Colon (tissue), 2 donors: ENCODE measurements around the gene MYO15A.

Experiments
- FAIRE-seq: peaks from 2 replicates; lab custom pipeline; 2012; peaks lifted over from hg19 to GRCh38; lab: Jason Lieb, UNC
- donor health status: control.
- donor health status: control.

The MYO15A gene

DNA sequence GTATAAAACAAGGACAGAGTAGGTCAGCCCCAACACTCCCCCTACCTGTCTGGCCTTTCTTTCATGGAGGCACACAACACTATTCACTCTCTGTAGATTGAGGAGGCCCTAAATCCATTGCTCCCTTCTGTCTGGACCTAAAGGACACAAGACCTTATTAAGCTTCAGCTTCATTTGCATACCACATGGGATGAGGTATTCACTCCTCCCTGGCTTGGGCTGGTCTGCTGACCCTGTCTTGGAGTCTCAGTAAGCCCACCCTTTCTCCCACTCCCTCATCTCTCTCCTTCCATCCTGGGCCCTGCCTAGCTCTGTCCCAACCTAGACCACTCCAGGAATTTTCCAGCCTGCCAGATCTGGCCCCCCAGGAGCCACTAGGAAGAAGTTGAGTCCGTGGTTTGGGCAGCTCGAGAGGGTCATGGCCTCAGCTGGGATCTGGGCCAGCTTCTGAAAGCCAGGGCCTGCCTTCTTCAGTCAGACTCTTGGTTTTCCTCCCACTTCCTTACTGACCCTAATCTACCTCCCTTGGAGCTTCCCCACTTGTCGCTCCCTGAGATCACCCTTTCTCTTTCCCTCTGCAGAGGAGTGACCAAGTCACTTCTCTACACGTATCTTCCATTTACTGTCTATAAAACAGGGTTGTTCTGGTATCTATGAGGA is 110.3 kb downstream of the MYO15A start:
- no peak for FAIRE-seq

DNA sequence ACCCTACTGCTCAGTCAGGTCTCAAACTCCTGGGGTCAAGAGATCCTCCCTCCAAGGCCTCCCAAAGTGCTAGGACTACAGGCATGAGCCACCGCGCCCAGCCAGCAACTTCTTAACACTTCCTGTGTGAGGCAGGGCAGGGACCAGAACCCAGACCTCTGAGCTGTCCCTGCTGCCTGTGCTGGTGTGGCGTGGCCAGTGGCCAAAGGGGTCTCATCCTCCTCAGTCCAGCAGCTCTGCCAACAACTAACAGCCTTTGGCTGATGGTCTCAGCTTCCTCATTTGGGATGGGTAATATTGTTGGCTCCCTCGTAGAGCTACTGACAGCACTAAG is 115.5 kb downstream of the MYO15A start:
- FAIRE-seq, result no peak

DNA sequence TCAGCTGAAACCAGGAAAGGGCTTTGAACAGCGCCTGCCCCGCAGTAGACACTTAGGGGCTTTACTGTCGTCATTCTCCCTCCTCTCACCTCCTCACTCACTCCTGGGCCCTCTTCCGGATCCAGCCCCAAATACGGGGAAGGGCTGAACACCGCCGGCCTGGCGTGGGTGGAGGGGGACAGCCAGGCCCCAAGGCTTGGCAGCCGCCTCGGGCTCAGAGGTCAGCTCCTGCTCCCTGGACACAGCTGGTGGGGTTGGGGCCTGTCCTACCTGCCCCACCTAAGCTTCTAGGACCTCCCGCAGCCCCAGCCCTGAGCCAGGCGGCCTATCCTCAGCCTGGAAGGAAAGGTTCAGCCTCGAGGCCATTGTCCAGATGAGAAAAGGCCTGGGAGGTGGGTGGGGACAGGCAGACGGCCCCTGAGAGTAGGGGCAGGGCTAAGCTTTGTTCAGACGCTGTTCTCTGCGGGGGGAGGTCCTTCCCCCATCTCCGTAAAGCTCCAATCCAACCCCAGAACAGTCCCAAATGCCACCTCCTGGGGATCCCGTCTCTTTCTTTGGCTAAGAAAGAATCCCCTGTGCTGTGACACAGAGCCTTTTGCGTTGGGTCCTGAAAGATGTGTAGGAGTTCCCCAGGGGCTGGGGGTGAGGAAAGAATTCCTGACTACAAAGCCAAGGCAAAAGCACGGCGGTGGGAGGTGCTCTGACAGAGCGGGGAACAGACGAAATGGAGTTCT is 116.0 kb downstream of the MYO15A start:
- FAIRE-seq, result no peak

DNA sequence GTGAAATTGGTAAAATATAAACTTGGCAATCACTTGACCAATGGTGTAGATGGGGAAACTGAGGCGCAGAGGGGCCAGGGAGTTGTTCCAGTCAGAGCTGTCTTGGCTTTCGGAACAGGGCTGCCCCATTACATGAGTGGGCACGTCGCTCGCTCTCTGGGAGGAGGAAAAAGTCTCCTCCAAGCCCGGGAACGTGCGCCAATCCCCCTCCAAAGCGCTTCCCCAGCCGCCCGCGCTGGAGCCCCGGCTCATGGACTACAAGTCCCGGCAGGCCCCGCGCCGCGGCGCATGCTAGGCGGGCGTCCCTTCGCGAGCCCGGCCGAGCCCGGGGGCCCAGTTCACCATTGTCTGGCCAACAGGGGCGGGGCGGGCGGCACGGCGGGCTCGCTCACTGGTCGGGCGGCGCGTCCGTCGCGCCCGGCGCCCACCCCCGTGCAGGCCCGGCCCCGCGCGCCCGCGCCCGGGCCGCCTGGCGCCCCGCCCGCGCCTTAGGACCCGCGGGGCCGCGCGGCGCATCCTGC is 116.6 kb downstream of the MYO15A start, which contains the start of gene LLGL1:
TSS of gene LLGL1 (plus strand) at position 515 of the 521 bp plus-strand sequence. CDS start 48 bp downstream, outside the sequence.
- FAIRE-seq, result no peak

DNA sequence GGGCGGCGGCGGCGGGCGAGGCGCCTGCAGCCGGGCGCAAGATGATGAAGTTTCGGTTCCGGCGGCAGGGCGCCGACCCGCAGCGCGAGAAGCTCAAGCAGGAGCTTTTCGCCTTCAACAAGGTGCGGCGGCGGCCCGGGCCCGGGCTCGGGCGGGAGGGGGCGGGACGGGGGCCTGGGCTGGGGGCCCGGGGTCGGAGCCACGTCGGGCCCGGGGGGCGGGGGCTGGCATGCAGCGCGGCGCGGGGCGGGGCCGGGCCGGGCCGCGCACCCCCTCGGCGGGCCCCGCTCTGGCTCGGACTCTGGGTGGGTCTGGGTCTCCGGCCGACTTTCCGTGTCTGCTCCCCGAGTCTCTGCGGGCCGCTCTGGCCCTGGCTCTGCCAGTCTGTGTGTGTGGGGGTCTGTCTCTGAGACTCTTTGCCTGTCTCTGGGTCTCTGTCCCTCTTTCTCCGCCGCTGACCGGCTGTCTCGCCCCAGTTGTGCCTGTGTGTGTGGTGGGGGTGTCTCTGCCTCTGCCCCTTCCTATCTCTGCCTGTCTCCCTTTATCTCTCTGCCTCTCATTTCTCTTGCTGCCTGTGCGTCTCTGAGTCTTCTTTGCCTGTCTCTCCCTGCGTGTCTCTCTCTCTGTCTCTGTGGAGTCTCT is 117.2 kb downstream of the MYO15A start:
- FAIRE-seq, result no peak

DNA sequence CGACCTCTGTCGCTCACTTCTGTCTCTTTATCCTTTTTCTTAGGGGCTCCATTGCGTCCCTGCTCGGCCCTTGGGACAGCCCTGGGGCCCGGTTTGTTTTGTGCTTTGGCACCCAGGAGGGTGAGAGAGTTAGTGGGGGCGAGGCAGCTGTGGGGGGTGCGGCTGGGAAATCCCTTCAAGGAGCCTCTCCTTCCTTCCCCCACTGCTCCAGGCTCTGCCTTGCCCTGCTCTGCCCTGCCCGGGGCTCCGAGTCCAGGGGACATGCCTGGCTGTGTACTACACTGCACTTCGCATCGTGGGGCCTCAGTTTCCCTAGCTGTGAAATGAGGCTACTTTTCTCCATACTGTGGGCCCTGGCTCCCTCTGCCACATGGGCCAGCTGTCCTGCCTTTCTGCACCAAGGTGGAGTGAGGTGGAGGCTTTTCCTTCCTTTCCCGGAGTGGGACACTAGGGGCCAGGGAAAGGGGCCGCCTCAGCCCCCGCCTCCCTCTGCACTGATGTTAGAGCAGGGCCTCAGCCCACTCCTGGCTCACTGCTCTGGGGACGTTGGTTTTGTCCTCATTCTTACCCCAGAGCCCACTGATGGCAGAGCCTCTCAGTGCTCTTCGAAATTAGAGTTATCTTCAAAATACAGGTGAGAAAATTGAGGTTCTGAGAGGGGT is 117.9 kb downstream of the MYO15A start:
- no peak for FAIRE-seq

DNA sequence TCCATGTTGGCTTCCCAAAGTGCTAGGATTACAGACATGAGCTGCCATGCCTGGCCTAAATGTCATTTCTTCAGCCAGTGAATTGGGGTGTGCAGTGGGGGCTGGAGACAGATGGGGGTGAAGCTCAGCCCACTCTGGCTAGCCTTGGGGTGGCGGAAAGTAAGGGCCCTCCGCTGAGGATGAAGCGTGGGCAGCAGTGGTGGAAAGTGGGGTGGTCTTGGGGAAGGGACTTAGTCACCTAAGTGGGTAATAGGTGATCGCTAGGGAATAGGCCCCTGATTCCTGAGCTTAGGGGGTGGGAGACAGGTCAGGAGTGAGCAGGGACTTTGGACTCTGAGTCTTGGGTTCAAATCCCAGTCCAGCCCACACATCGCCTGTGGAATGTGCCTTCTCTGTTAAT is 119.1 kb downstream of the MYO15A start:
- FAIRE-seq, result no peak

DNA sequence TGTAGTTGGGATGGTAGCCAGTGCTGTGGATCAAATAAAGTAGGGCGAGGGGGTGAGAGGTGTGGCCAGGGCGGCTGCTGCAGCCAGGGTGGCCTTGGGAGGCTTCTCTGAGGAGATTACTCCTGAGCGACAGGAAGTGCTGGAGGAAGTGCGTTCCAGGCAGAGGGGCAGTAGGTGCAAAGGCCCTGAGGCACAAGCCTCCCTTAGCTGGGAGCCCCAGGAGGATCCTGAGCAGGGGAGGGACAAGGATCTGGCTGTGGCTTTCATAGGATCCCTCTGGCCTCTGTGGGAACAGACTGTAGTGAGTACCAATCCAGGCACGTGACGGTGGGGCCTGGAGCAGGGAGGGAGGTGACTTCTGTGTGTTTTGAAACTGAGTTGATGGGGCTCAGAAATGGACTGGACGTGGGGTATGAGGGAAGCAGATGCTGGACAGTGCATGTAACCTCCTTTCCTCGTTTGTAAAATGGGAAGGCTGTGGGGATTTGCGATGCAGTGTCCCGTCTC is 119.7 kb downstream of the MYO15A start:
- no peak for FAIRE-seq

DNA sequence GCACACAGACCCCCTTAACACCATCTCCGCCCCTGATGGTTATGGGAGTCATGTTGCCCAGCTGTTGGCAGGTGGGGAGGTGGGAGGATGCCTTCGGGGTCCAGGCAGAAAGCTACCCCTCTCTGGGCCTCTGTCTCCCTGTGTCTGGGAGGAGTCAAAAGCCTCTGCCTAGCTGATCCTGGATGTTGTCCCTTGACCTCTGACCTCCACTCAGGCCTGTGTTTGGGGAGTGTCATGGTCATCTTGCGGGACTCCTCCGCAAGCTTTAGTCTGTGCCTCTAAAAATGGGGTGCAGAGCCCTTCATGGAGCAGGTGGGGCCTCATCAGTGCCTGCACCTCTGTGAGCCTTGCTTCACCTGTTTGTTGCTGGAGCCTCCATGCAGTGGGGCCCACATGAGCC is 120.7 kb downstream of the MYO15A start:
- FAIRE-seq, result no peak
